Eye (tissue), 1 donor: ENCODE measurements around the gene GLRX.

Source experiments
- DNase-seq: peaks from one replicate; pipeline ENCODE4 v3.0.0-alpha.2; 2015

Gene GLRX

DNA sequence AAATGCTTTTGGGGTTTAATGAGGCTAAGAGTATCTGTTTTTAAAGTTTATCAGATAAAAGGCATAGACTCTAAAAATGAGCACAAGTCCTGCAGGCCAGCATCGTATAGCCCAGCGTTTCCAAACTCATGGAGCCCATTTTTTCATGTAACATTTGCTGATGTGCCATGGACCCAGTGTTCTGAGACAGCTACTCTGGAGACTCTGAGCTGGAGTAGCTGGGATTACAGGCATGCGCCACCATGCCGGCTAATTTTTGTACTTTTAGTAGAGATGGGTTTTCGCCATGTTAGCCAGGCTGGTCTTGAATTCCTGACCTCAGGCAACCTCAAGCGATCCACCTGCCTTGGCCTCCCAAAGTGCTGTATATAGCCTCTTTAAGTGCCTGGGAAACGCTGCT is 15.8 kb downstream of the GLRX start:
- DNase-seq: no peak

DNA sequence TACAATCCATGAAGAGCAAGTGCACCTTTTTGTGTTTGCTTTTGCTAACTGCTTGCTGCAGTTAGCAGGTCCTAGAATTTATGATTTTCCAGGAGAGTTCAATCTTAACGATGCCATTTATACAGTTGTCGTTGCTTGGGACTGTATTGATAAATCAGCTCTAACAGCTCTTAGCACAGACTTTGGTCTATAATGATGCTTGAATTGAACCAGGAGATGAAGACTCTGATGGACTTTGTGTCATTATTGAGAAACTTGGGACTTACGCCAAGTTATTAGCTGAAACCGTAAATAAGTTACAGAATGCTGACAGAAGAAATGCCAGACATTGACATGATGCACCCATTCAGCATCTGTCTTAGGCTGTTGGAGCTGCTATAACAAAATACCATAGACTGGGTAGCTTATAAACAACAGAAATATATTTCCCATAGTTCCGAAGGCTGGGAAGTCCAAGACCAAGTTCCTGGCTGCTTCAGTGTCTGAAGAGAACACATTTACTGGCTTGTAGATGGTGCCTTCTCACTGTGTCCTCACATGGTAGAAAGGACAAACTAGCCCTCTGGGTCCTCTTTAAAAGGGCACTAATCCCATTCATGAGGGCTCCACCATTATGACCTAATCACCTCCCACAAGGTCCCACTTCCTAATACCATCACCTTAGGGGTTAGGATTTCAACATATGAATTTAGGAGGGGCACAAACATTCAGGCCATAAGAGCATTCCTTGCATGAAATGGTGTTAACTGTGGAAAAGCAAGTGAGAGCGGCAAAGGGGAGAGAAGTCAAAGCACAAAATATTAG is 17.6 kb downstream of the GLRX start:
- DNase-seq: no peak

GRCh38 chr5:95803271-95804148 is 19.0 kb downstream of the GLRX start:
- DNase-seq: no peak

DNA sequence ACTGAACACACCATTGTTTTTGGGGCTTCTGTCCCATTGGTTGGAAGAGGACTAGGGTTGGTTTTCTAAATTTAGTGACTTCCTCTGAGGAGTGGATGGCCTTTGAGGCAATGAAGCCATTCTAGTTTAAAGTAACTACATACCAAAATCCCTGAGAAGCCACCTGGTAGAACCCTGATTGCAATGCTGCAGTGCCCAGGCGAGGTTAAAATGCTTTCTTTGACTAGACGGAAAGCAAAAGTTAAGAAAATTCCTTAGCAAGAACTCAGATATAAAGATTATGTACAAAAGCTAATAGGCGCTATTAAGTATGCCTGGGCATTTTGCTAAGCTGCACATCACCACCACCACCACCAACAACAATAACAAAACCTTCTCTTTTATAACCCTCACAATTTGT is 20.6 kb downstream of the GLRX start:
- no peak for DNase-seq

GRCh38 chr5:95801532-95801931 is 21.0 kb downstream of the GLRX start:
- no peak for DNase-seq

- DNase-seq: no peak
These were observed 22.0 kb downstream of the GLRX start for GRCh38 chr5:95800553-95800952.

DNA sequence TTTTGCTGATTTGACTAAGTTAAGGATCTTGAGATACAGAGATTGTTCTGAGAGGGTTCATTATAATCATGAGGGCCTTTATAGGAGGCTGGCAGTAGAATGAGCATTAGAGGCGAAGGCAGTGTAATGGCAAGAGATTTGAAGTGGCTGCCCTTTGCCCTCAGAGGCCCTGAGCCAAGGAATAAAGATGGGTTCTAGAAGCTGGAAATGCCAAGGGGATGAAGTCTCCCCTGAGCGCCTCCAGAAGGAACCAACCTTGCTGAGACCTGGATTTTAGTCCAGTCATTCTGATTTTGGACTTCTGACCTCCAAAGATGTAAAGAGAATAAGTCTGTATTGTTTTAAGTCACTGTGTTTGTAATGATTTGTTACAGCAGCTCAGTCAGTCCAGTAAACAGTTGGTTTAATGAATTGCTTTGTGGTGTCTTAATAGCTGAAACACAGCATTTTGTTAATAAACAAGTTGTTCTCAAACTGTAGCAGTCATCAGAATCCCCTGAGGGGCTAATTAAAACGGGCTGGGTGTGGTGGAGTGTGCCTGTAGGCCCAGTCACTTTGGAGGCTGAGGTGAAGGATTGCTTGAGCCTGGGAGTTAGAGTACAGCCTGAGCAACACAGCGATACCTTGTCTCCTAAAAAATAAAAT is 23.2 kb downstream of the GLRX start:
- DNase-seq: no peak

DNA sequence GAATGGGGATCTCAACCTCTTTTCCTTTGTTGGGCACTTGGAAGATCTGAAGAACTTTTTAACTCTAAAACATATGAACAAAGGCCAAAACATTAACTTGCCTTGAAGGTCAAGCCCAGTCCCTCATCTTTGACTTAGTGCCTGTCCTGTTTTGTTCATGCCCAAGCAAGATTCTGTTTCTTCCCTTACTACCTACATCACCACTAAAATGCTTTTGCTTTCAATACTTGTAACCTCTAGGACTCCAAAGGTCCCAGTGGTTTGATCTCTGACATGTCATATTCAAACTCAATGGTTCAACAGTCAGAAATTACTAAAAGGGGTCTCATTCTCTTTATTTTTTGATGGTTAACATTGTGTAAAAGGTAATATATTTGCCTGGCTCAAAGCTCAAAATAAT is 24.0 kb downstream of the GLRX start:
- DNase-seq: no peak

- no peak for DNase-seq
These were observed 24.5 kb downstream of the GLRX start for GRCh38 chr5:95798048-95798447.

GRCh38 chr5:95797301-95797700 is 25.2 kb downstream of the GLRX start:
- DNase-seq: no peak

DNA sequence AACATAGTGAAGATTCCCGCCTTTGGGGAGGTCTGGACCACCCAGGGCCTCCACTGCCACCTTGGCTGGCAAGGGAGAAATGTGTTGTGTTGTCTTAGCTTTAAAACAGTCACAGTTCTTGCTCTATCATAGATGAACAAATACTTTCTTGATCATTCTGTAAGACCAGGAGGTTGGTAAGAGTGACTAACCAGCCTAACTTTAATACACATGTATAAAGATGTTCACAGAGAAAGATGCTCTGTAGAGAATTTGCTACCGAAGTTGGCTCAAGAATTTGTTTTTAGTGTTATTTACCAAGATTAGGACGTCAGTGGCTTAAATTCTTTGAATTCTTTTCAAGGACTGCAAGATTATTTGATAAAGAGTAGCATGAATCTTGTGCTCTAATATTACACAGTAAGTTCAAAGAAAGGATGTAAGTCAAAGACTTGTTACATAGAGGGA is 28.4 kb downstream of the GLRX start:
- DNase-seq: no peak

- no peak for DNase-seq
These were observed 30.8 kb downstream of the GLRX start for GRCh38 chr5:95791751-95792150.

- no peak for DNase-seq
These were observed 34.0 kb downstream of the GLRX start for GRCh38 chr5:95788493-95788892.

GRCh38 chr5:95786821-95787418 is 35.6 kb downstream of the GLRX start:
- no peak for DNase-seq

DNA sequence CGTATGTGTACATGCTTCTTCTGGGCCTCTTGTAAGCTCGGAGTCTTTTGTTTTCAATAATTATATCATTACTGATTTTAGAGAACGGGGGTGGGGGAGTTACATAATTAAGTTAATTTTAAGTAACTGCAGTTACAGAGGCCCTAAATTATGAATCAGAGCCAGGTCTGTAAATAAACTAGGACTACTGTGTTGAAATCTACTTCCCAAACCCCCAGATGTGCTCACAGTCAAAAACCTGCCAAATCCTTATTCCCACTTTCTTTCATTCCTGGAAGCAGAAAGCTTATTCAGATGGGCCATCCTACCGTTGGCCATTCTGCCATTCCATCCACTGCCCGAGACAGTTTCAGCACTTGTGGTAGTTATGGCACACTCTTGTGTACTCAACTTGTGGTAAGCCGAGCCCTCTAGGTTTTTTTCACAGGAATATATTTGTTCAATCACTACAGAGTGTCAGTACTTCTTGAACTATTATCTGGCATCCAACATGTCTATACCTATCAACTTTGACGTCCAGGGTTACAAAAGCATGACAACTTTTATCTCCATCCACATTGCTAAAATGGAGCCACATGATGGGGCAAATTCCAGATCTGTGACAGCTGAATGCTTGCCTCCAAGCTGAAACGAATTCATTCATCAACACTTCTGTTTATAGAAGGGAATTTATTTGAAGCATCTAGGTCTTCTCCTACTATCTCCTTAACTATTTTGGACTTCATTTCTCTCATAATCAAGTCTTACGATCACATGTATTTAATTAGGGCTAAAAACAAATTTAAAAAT is 37.8 kb downstream of the GLRX start:
- no peak for DNase-seq

- DNase-seq: no peak
These were observed 38.9 kb downstream of the GLRX start for GRCh38 chr5:95783661-95784060.

DNA sequence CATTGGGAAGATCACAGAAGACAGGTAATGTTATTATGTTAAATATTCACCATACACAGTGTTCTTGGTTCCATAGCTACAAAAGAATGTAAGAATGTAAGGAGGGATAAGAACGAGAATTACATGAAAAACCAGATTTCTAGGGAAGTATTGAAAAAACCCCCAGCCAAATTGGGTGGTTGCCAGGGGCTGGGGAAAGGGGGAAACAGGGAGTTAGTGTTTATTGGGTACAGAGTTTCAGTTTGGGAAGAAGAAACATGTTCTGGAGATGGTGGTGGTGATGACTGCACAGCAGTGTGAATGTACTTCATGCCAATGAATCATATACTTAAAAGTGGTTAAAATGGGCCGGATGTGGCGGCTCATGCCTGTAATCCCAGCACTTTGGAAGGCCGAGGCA is 40.3 kb downstream of the GLRX start:
- no peak for DNase-seq

- DNase-seq: peak; percentile 88
These were observed 41.4 kb downstream of the GLRX start for GRCh38 chr5:95781101-95781583.

- DNase-seq: no peak
These were observed 41.9 kb downstream of the GLRX start for GRCh38 chr5:95780597-95780996.

DNA sequence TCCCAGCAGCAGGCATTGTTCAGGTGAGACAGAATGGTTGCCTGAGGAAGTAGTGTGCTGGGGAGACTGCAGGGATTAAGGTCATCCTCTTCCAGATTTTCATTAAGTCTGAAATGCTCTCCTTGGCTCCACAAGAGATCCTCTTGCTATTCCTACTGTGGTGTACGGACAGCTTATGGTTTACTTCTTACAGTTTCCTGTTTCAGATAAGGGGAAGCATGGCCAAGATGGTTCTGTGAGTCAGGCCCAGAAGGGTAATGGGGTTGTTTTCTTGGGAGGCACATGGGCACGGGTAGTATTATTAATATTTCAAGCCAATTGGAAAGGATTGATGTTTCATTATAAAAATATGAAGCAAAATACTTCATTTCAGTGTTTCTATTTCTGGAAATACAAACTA is 42.9 kb downstream of the GLRX start:
- no peak for DNase-seq

DNA sequence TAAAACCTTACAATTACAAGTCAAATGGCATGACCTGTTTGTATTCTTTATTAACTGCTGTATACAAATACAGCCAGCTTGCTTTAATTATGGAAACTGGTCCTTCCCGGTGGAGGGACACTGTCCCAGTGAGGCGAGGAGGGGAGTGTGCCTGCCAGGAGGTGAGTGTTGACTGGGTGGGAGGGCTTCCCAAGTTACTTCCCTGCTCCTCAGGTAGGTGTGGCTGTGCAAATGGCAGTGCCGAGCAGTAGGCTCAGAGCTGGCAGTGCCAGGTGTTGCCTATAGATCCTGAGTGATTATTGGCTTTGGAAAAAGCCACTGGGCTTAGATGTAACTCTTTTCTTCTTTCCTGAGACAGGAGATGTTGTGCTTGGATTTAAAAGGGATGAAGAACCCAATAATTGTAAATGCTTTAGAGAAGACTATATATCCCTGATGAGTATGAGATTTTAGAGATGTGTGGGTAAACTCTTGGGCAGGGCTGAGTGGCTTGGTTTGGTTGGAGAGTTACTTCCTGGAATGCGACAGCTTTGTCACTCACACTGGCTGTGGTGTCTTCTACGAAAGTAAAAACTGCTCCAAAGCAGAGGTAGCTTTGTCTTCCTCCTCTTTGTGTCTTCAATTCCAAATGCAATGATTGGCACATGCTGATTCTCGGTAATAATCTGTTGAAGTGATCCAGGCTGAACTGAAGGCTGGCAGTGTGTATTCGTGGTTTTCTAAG is 43.7 kb downstream of the GLRX start:
- DNase-seq: no peak
